ENCODE results near the gene TNXB. TPM values are rescaled to one million over a fixed set of nuclear protein-coding genes. Genes with fewer than 3 reads are reported as not detected.

The TNXB gene
- total and polyA plus RNA-seq, 2 of the 4 experiments (the other 2 are of a cell fraction): 0.05 TPM; not detected in 1

DNA sequence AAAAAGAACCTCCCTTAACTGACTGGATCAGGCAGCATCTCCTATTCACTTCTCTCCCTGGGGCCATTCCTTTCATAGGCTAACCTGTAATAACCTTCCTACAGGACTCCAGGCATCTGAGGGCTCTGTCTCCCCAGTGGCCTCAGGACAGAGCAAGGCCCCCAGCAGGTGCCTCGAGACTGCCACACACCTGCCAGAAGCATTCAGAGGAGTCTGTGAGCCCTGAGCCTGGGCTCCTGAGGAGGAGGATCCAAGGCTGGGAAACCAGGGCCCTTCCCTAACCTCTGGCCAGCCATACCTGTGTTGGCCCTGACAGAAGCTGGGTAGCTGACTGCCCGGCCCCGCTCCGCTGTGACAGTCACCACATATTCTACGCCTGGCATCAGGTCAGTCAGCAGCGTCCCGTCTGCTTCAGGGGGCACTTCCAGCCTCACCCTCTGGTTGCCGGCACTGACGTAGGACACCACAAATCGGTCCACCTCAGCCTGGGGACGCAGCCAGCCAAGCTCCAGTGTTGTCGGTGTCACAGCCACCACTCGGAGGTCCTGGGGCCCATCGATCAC, 20.6 kb downstream of the TNXB start (continued):
- TF ChIP-seq MAZ (IDR thresholded peaks at IDR 0.05; ENCODE audit: borderline replicate concordance, low read depth, low read length) (no peak), MAFK (IDR thresholded peaks at IDR 0.05; ENCODE audit: low read depth, low read length) (no peak), RAD21 (IDR thresholded peaks at IDR 0.05; ENCODE audit: low read length) (no peak), NFE2L2 (IDR thresholded peaks at IDR 0.05; ENCODE audit: low read depth, low read length) (no peak)

DNA sequence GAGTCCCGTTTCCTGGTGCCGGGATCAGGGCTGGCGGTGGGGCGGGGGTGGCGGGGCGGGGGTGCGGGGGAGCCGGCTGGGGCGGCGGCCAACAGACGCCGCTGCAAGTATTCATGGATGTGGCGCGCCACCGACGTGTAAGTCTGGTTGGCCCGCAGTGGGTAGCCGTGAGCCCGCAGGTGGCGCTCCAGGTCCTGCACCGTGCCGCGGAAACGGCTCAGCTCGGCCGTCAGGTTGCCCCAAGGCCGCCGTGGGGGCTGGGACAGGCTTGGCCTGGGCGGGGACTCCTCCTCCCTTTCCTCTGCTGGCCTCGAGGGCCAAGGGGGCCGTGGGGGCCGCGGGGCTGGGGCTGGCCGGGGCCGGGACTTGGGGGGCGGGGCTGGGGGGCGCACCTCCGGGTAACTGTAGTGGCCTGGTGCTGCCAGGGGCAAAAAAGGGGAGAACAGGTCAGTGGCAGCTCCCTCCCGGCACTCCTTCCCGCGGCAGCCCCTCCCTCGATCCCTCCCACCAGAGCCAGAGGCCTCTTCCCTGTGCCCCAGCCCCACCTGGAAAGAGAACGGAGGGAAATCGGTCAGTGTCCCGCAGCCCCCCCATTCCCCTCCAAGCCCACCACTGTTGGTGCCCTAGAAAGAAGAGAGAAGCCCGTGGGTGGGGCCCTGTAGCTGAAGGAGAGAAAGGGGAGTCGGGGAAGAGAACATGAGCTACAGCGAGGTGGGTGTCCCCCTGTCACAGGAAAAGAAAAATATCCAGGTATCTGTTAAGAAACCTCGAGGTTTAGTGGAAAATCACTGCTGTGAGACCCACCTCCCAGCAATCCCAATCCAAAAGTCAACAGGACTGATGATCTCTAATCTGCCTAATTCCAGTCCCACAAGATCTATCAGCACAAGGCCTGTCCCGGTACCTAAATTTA, 21.3 kb downstream of the TNXB start:
- no TSS peak for BruUV-seq (replicated peaks)
- ChIA-PET CTCF (no interaction called here), POLR2A (ENCODE audit: unreplicated experiment) (no interaction called here)
- H3K14ac ChIP-seq (replicated peaks; ENCODE audit: low read depth, low read length): no peak overlapping the region
- peak; percentile 46 for DNase-seq
- intact Hi-C loops (cut with micrococcal nuclease): no loop called here
- no peak overlapping the region for H4K91ac ChIP-seq (ENCODE audit: insufficient read depth, low read depth, low read length)
- H2AK5ac ChIP-seq (ENCODE audit: low read depth, low read length): no peak overlapping the region
- H3K27ac ChIP-seq (ENCODE audit: insufficient read depth, low read length): no peak overlapping the region
- H3K9me3 ChIP-seq (ENCODE audit: control insufficient read depth, insufficient read depth, low read length): no peaks in the 10 kb centered on the region
- no peak overlapping the region for H3K23ac ChIP-seq (ENCODE audit: low read depth, low read length)
- peaks cover 20% of the 10 kb centered on the region for H3K4me1 ChIP-seq (ENCODE audit: control insufficient read depth, insufficient read depth, low read length)
- in situ Hi-C loops (cut with MboI; ENCODE audit: low sequenced_read_pairs): no loop called here
- H2AK9ac ChIP-seq (replicated peaks; ENCODE audit: low read depth, low read length, poor library complexity): no peak overlapping the region
- H3K27me3 ChIP-seq (ENCODE audit: control insufficient read depth, insufficient read depth, low read length): peaks cover 56% of the 10 kb centered on the region
- no peaks in the 10 kb centered on the region for H3K79me1 ChIP-seq (ENCODE audit: low read depth in 1 of 2, low read length in 2 of 2)
- H4K8ac ChIP-seq (ENCODE audit: low read depth in 2 of 2, low read length in 2 of 2): no peak overlapping the region
- no peak overlapping the region for H2BK120ac ChIP-seq (ENCODE audit: low read depth, low read length)
- no peak overlapping the region; the same call in 1 of the 2 replicates for H3K18ac ChIP-seq (ENCODE audit: low read depth, low read length)
- H3K4ac ChIP-seq (ENCODE audit: low read depth, low read length): no peak overlapping the region
- H3K9me1 ChIP-seq (ENCODE audit: insufficient read depth, low read length): peaks cover 21% of the 10 kb centered on the region; the same call in 1 of the 2 replicates
- dilution Hi-C loops (cut with HindIII; ENCODE audit: low sequenced_read_pairs, unreplicated experiment): no loop called here
- H4K5ac ChIP-seq (ENCODE audit: low read depth, low read length): no peak overlapping the region
- peaks cover 11% of the 10 kb centered on the region for H4K20me1 ChIP-seq (ENCODE audit: insufficient read depth, low read length)
- H3K4me2 ChIP-seq (ENCODE audit: low read depth, low read length): no peak overlapping the region
- H2BK20ac ChIP-seq (ENCODE audit: low read depth, low read length): no peak overlapping the region
- no peak overlapping the region for H3K56ac ChIP-seq (ENCODE audit: extremely low read depth, insufficient read depth, low read length)
- H2AFZ ChIP-seq (replicated peaks; ENCODE audit: low read length, poor library complexity): no peak overlapping the region
- peak; percentile 73 for ATAC-seq (ENCODE audit: low read depth)
- H3K4me3 ChIP-seq (ENCODE audit: insufficient read depth, low read depth, low read length): no peak overlapping the region
- H3K9ac ChIP-seq (ENCODE audit: low read depth, low read length): no peak overlapping the region
- H2BK15ac ChIP-seq (ENCODE audit: low read depth, low read length): no peak overlapping the region
- H3K36me3 ChIP-seq (ENCODE audit: control insufficient read depth, insufficient read depth, low read length): no peaks in the 10 kb centered on the region
- WGBS, 2 experiments (ENCODE audit: extremely low coverage in 2 of 2, insufficient read length in 1 of 2): 13% methylated on average over 15 of the region's 50 CpGs; no CpG with 5 or more reads in 1 of the 2 experiments
- H2BK5ac ChIP-seq (ENCODE audit: low read depth, low read length, poor library complexity, severe bottlenecking): no peak overlapping the region
- TF ChIP-seq MAZ (IDR thresholded peaks at IDR 0.05; ENCODE audit: borderline replicate concordance, low read depth, low read length) (no peak), CTCF (conservative IDR thresholded peaks at IDR 0.05; ENCODE audit: low read depth, low read length) (peak; percentile 48), SMC3 (IDR thresholded peaks at IDR 0.05; ENCODE audit: low read depth, low read length) (peak; percentile 28; the same call in 1 of the 2 replicates), RAD21 (IDR thresholded peaks at IDR 0.05; ENCODE audit: low read length) (peak; percentile 63)
